GM21528 (cell line): Measurements from ENCODE around the gene PANX1.

Experiments
- ATAC-seq: cut with Tn5 transposase; IDR thresholded peaks from one replicate; pipeline ENCODE4 v1.9.1; 2021; ENCODE audit warnings: mild to moderate bottlenecking, moderate library complexity; ENCODE audit not compliant: unreplicated experiment, low FRiP score

The PANX1 gene

DNA sequence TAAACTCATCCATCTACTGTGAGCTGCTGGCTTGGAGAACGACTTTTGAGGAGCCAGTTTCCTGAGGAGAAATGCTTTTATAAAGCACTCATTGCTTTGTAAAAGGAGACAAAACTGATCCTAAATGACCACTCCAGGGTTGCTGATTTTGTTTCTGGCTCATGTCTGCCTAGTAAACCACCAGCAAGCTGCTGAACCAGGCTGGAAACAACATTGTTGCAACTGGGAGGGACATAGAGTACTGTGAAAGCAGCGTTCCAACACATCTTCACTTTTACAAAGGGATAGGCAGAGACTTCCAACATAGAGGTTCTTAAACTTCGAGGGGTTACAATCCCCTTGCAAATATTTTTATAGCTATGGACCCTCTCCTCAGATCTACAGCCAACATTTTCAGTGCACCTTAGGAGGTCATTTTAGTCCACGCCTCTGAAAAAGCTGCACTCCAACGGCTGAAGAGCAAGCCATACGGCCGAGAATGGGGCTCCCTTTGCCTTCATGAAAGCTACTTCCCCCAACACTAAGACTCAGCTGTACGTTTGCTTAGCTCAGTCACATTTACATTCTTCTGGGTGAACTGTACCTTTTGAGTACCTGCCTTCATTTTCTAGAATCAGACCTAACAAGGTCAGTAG is 54.7 kb downstream of the PANX1 start:
- ATAC-seq = peak; percentile 15

- peak; percentile 61 for ATAC-seq
Observed at GRCh38 chr11:94183886-94184264, 55.2 kb downstream of the PANX1 start.

- no peak for ATAC-seq
Observed at GRCh38 chr11:94184362-94184761, 55.7 kb downstream of the PANX1 start.

- no peak for ATAC-seq
Observed at GRCh38 chr11:94184846-94185245, 56.2 kb downstream of the PANX1 start.

GRCh38 chr11:94185416-94186084 is 56.9 kb downstream of the PANX1 start:
- no peak for ATAC-seq

DNA sequence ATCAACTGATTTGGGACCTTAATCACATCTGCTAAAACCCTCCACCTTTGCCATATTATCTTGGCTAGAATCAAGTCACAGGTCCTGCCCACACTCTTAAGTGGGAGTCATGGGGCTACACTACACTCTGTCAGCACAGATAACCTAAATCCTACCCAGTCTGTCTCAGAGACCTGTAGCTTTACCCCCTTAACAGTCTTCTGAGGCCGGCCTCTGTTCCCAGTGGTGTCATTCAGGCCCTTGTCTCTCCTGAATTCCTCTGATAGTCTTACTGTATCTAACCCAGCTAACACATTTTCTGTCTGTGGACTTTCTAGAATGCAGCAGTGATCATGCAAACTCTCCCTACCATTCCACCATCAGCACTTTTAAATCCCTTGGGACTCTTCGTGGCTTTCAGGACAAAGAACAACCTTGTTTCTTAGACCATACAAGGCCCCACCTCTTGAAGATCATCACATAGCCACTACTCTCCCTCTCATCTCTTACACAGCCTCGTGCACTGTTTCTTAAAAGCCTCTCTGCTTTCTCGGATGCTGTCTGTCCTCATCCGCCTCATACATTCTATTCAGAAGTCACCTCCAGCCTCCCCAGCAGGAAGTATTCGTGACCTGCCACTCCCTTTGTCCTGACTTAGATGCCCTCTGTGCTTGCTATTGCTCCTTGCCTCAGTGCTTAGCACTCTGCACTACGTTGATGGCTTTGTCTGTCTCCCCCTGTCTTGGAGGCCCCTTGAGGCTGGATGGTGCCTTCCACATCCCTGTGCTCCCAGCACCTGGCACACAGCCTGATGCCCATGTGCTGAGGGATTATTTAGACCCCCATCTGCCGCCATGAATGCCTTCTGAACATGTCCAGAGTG is 57.9 kb downstream of the PANX1 start:
- ATAC-seq = no peak

- ATAC-seq = no peak
Observed at GRCh38 chr11:94193288-94193687, 64.6 kb downstream of the PANX1 start.

- ATAC-seq = no peak
Observed at GRCh38 chr11:94194712-94195111, 66.1 kb downstream of the PANX1 start.

GRCh38 chr11:94196363-94196762 is 67.7 kb downstream of the PANX1 start:
- ATAC-seq = no peak

DNA sequence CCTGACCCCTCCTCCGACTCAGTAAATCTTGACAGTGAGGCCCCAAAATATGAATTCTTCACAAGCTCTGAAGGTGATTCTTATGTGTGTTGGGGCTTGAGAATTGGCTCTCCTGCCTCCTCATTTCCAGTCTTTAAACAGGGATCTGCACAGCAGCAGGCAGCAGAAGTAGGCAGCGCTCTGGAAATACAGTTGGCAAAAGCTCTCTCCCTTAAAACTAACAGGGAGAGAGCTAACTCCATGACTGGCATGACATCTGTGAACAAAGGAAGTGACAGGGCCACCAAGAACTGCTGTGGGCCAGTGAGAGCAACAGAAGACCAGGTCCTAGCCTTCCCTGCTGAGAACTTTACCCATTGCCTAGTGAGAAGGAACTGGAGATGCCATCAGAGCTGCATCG is 70.1 kb downstream of the PANX1 start:
- ATAC-seq = no peak

GRCh38 chr11:94199136-94200130 is 70.8 kb downstream of the PANX1 start:
- ATAC-seq = no peak

DNA sequence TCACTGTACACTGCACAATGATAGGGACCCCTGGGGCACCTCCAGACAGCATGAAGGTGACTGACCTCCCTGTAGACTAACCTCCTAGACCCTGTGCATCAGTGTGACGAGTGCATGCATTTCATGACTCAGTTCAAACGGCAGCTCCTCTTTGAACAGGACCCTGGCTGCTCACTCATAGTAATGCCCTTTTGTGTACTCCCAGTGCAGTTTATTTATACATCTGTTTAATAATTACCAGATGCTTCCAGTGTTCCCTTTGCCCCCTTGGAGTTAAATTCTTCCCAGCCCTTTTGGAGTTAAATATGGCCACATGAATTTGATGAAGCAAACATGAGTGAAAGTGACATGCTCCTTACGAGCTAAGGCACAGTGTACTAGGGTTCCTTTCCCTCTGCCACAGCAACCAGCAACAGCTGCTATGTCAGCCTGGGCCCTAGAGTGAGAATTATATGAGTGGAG is 72.4 kb downstream of the PANX1 start:
- ATAC-seq = no peak

GRCh38 chr11:94203070-94203469 is 74.4 kb downstream of the PANX1 start:
- ATAC-seq = no peak

GRCh38 chr11:94211261-94211830 is 82.7 kb downstream of the PANX1 start:
- ATAC-seq = no peak

DNA sequence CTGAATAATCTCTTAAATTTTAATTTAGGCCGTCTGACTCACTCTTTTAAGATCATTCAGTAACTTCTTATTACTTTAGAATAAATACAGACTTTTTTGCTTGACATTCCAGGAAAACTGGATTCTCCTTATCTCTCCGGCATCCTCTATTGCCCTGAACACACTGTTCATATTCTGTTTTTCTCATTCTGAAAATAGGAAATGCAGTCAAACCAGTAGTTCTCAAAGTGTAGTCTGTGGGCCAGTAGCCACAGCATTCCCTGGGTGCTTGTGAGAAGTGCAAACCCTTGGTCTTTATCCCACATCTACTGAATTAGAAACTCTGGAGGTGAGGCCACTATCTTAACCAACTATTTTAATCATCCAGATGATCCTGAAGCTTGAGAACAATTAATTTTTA is 84.3 kb downstream of the PANX1 start:
- ATAC-seq = no peak

GRCh38 chr11:94217705-94218104 is 89.1 kb downstream of the PANX1 start:
- ATAC-seq = no peak

- ATAC-seq = no peak
Observed at GRCh38 chr11:94218372-94218771, 89.7 kb downstream of the PANX1 start.

- ATAC-seq = no peak
Observed at GRCh38 chr11:94219771-94220170, 91.1 kb downstream of the PANX1 start.

DNA sequence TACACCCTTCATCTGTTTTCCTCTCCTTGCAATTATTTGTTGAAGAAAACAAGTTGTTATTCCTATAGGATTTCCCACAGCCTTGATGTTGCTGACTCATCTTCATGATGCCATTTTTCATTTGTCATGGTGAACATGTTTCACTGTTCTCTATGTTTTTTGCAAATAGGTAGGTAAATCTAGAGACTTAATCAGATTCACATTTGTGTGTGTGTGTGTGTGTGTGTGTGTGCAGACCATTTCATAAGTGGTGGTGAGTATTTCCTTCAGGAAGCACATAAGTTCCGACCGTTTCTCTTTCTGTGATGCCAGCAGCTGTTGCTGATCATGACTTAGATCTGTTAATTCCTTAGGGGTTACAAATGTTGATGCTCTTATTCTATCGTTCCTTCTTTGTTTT is 95.4 kb downstream of the PANX1 start:
- no peak for ATAC-seq
